Mesenteric fat pad (tissue), 1 donor: ENCODE measurements around the gene ENAH. TPM values are rescaled to one million over a fixed set of nuclear protein-coding genes. Genes with fewer than 3 reads are reported as not detected.
"Not testable (repeated sequence)": the region's sequence is repeated elsewhere in the genome, so short reads cannot be mapped to it uniquely, and the experiment has no call there.

Experiments
- DNase-seq: peaks from one replicate; pipeline ENCODE4 v3.0.0-alpha.2; 2020; ENCODE audit warnings: low spot score
- long read RNA-seq: library from polyadenylated mRNA; unstranded; transcript quantifications from one replicate; pipeline ENCODE4 v2.0.0, GENCODE V29; 2020
- total RNA-seq: library from RNA; stranded (reverse); fragmentation: NEBNext Ultra II Directional; extraction: Animal tissue kit (Norgen Biotek cat#: 25700); gene quantifications from one replicate; pipeline ENCODE4 v1.2.1, GENCODE V29; 2021
- donor health status: DM: yes; HTN: yes; CAD: no.

The ENAH gene
- total RNA-seq: 51.9 TPM
- long read RNA-seq, partial matches to known transcripts: 0 of 17 reads
- long read RNA-seq, other reads (novel, unspliced or antisense): 17 of 17 reads

- DNase-seq: no peak
Observed at GRCh38 chr1:225652729-225653462, at the start of gene ENAH. ENAH (minus strand) TSS chr1:225653123; CDS start chr1:225652690, 433 bp downstream.

GRCh38 chr1:225700889-225701465 is 48.1 kb upstream of the ENAH start:
- no peak for DNase-seq

- no peak for DNase-seq
Observed at GRCh38 chr1:225700164-225700821, 47.4 kb upstream of the ENAH start.

- DNase-seq: no peak
Observed at GRCh38 chr1:225699336-225699735, 46.4 kb upstream of the ENAH start.

DNA sequence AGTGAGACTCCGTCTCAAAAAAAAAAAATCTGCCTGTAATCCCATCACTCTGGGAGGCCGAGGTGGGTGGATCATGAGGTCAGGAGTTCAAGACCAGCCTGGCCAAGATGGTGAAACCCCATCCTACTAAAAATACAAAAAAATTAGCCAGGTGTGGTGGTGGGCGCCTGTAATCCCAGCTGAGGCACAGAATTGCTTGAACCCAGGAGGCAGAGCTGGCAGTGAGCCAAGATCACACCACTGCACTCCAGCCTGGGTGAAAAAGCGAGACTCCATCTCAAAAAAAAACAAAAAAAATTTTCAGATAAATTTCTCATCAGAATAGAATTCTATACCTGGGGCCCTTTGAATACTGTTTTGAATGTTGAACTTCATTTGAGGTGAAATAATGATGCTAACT is 45.3 kb upstream of the ENAH start:
- DNase-seq: not testable (repeated sequence)

DNA sequence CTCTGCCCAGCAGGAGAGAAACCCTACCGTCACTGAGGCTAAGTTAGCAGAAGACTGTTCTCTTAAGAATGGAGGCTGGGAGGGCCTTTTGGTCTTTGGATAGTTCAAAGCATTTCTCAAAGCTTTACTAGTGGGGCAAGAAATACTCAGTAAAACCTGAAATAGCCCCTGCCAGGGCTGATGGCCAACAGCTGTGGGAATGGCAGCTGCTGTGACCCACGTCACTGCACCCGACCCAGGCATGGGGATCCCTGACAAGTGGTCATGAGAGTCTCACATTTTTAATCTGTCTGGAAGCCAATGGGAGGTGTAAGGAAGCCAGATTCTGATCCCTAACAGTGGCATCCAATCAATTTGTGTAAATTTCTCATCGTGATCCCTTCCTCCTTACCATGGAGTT is 44.5 kb upstream of the ENAH start:
- DNase-seq: no peak

GRCh38 chr1:225695578-225696337 is 42.8 kb upstream of the ENAH start:
- no peak for DNase-seq

GRCh38 chr1:225694151-225694603 is 41.3 kb upstream of the ENAH start:
- no peak for DNase-seq

- DNase-seq: not testable (repeated sequence)
Observed at GRCh38 chr1:225693697-225694096, 40.8 kb upstream of the ENAH start.

DNA sequence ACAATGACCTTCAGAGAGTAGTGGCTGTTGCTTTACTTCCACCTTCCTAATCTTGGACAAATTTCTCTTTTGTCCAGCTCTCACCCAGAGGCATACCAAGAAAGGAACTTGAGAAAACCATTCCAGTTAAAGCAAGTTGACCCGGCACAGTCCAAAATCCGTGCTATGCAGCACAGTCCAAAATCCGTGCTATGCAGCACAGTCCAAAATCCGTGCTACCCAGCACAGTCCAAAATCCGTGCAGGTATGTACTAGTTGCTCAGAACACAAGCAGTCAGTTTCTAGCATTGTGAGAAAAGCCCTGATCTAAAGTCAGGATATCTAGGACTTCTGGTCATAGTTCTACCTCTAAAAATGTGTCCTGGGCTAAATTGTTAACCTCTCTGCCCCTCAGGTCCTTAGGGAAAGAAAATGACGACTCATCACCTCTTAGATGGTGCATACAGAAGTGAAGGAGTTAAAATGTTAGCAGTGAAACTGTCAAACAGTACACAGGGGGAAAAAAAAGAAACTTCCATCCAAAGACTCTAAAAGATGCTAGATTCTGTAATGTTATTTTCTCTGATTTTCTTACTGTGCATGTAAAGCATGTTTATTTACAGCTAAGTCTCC is 40.3 kb upstream of the ENAH start:
- no peak for DNase-seq

DNA sequence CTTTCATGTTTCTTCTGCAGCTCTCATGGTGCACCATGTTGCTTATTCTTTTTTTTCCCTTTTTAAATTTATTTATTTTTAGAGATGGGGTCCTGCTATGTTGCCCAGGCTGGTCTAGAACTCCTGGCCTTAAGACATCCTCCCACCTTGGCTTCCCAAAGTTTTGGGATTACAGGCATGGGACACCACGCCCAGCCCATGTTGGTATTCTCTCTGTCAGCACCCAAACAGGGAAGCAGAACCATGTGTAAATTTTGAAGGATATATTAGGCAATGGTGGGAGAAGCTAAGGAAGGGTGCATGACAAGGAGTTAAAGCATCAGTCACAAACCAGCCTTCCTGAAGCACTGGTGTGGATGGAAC is 39.6 kb upstream of the ENAH start:
- DNase-seq: no peak

DNA sequence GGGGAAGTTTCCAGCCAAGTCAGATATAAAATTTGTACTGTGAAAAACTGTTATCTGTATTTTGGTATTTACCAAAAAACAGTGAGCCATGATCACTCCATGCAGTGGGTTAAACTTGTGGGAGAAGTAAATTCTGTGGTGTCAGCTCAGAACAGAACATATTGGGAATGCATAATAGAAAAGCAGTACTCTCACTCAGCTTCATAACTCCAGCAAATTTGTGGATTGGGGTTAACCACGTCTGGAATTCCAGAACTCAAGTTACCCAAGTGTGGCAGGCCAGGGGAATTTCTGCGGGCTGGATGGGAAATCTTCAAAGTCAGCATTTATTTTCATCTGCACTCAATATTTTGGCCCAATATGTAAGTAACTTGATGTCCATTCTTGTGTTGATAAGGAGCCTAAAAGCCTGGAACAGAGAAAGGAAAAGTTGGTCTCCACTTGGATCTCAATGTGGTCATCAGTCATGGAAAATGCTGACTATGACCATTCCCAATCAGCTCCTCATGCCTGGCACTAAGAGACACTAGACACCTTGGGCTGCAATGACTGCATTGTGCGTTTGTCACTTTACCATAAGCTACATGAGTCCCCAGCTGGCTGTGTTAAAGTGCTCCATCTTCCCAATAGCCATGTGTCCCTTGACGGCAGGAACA is 39.1 kb upstream of the ENAH start:
- no peak for DNase-seq

- no peak for DNase-seq
Observed at GRCh38 chr1:225691377-225691776, 38.5 kb upstream of the ENAH start.

DNA sequence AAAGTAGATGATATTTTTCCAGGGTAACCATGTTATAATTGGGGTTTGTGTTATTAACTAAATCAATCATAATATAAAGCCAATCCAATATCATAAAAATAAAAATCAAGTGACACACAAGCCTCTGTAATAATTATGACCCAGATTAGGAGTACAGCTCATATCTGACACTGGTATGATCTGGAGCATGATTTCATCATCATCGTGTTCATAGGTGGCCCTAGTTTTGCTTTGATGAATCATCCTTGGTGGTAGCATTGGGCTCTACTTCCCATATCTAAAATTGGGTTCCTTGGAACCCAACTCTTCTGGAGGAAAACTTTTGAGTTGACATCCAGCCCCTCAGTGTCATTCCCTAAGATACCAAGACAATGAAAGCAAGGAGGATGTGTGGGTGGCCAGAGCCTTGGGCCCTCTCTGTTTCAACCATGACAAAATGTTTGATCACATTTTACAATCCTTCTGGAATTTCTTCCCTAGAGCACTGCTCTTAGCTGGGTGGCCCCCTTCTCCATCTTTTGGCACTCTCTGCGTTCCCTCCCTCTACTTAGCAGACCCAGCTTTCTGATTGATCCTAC is 37.0 kb upstream of the ENAH start:
- no peak for DNase-seq

- DNase-seq: no peak
Observed at GRCh38 chr1:225688345-225688744, 35.4 kb upstream of the ENAH start.

- no peak for DNase-seq
Observed at GRCh38 chr1:225685476-225686176, 32.7 kb upstream of the ENAH start.

DNA sequence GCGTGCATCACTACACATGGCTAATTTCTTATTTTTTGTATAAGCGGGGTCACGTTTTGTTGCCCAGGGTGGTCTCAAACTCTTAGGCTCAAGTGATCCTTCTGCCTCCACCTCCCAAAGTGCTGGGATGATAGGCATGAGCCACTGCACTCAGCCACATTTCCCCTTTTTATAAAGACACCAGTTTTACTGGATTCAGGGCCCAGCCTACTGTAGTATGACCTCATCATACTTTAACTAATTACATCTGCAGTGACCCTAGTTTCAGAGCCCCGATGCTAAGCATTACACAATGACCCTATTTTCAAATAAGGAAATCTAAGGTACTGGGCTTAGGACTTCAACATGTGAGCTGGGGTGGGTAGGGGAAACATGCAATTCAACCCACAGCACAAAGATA is 31.8 kb upstream of the ENAH start:
- DNase-seq: no peak

DNA sequence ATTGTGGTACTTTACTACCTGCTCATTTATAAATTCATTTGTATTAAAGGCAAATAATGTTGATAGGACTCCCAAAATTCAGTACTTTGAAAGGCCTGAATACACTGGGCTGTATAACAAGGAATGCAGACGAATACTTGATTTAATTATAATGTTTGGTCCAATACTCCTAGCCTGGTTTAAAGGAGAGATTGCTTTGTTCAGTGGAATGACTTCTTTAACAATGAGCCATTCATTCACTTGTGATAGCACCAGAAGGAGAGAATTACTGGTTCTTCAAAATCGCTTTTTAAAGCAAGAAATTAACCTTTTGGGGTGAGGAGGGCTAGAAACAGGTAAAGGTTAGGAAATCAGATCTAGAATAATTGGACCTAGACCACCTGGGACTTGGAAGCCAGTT is 28.3 kb upstream of the ENAH start:
- no peak for DNase-seq

DNA sequence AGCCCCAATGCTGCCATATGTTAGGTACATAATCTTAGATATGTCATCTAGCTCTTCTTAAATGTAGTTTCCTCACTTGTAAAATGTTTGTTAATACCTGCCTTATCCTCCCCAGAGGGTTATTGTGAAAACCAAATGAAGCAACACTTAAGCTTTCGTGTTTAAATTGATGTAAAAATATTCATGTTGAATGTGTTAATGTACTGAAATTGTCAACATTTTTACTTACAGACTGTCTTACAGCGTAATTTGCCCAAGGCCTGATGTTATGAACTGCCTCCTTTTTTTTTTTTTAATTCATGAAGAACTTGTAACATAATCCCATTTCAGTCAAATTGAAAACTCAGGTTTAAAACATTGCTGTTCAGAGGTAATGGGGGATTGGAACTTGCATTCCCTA is 25.6 kb upstream of the ENAH start:
- no peak for DNase-seq
